Suprapubic skin (tissue), 4 donors: Measurements from ENCODE around the gene HID1.

Source experiments
- CTCF ChIP-seq, 2 donors: fragments of 200-600 bp in 1 of 2; fragments of 450-650 bp in 1 of 2; sonication (generic) in 1 of 2; IDR thresholded peaks; one replicate each; pipeline ENCODE4 v1.5.1; 2016 to 2019; ENCODE audit warnings: antibody characterized with exemption in 2 of 2, mild to moderate bottlenecking in 1 of 2, moderate library complexity in 1 of 2
- EP300 ChIP-seq: sonication (generic); formaldehyde crosslinking; IDR thresholded peaks from one replicate; pipeline ENCODE4 v1.6.1; 2017; ENCODE audit warnings: antibody characterized with exemption
- POLR2AphosphoS5 ChIP-seq, 3 donors: sonication (generic); formaldehyde crosslinking; IDR thresholded peaks; one replicate each; pipeline ENCODE4 v1.6.1; 2017; ENCODE audit warnings: antibody characterized with exemption in 3 of 3

- TF ChIP-seq CTCF (IDR thresholded peaks at IDR 0.05) (no peak), POLR2AphosphoS5 (IDR thresholded peaks at IDR 0.05) (no peak), EP300 (no peak)
These were observed 18.4 kb downstream of the HID1 start for GRCh38 chr17:74954115-74954514.
